Measurements from ENCODE around the gene TMEM51. TPM values are rescaled to one million over a fixed set of nuclear protein-coding genes. Genes with fewer than 3 reads are reported as not detected.
A peak's percentile ranks its signal among the peaks of the same experiment; 100 is the strongest.

Gene TMEM51
- total and polyA plus RNA-seq, 2 of the 4 experiments (the other 2 are of a cell fraction): 2.7 to 10.2 TPM

GRCh38 chr1:15198684-15199083 is 45.1 kb downstream of the TMEM51 start:
- H3K18ac ChIP-seq (ENCODE audit: low read depth, low read length): no peak overlapping the region
- DNase-seq (no peak), ATAC-seq (ENCODE audit: low read depth) (no peak)
- no peak overlapping the region for H3K14ac ChIP-seq (replicated peaks; ENCODE audit: low read depth, low read length)
- H3K4me3 ChIP-seq (ENCODE audit: insufficient read depth, low read depth, low read length): no peak overlapping the region
- H2BK120ac ChIP-seq (ENCODE audit: low read depth, low read length): no peak overlapping the region
- no peak overlapping the region; the same call in 1 of the 2 replicates for H3K4ac ChIP-seq (ENCODE audit: low read depth, low read length)
- no peak overlapping the region for H4K5ac ChIP-seq (ENCODE audit: low read depth, low read length)
- peaks cover 21% of the 10 kb centered on the region for H3K4me1 ChIP-seq (ENCODE audit: control insufficient read depth, insufficient read depth, low read length)
- no peaks in the 10 kb centered on the region for H3K9me3 ChIP-seq (ENCODE audit: control insufficient read depth, insufficient read depth, low read length)
- in situ Hi-C loops (cut with MboI; ENCODE audit: low sequenced_read_pairs) (no loop called here), dilution Hi-C loops (cut with HindIII; ENCODE audit: low sequenced_read_pairs, unreplicated experiment) (no loop called here), intact Hi-C loops (cut with micrococcal nuclease) (no loop called here)
- no TSS peak for BruUV-seq (replicated peaks)
- no peak overlapping the region; the same call in 1 of the 2 replicates for H4K91ac ChIP-seq (ENCODE audit: insufficient read depth, low read depth, low read length)
- H3K56ac ChIP-seq (ENCODE audit: extremely low read depth, insufficient read depth, low read length): no peak overlapping the region
- H3K79me1 ChIP-seq (ENCODE audit: low read depth in 1 of 2, low read length in 2 of 2): peaks cover 37 to 58% of the 10 kb centered on the region in 2 experiments
- no peak overlapping the region for H3K9ac ChIP-seq (ENCODE audit: low read depth, low read length)
- H2BK20ac ChIP-seq (ENCODE audit: low read depth, low read length): no peak overlapping the region
- H2BK15ac ChIP-seq (ENCODE audit: low read depth, low read length): no peak overlapping the region
- peaks cover 37% of the 10 kb centered on the region; the same call in 1 of the 2 replicates for H4K20me1 ChIP-seq (ENCODE audit: insufficient read depth, low read length)
- no peak overlapping the region for H3K4me2 ChIP-seq (ENCODE audit: low read depth, low read length)
- H3K23ac ChIP-seq (ENCODE audit: low read depth, low read length): no peak overlapping the region
- CTCF ChIA-PET: no interaction called here
- peak overlapping the region; percentile 32 for H2AK9ac ChIP-seq (replicated peaks; ENCODE audit: low read depth, low read length, poor library complexity)
- TF ChIP-seq CTCF (conservative IDR thresholded peaks at IDR 0.05; ENCODE audit: low read depth, low read length) (no peak), CHD1 (IDR thresholded peaks at IDR 0.05; ENCODE audit: low read depth, low read length) (no peak), MAFK (IDR thresholded peaks at IDR 0.05; ENCODE audit: low read depth, low read length) (no peak), USF2 (IDR thresholded peaks at IDR 0.05; ENCODE audit: low read depth, low read length) (no peak), BHLHE40 (IDR thresholded peaks at IDR 0.05; ENCODE audit: low read depth, low read length) (no peak), NFE2L2 (IDR thresholded peaks at IDR 0.05; ENCODE audit: low read depth, low read length) (no peak), MXI1 (IDR thresholded peaks at IDR 0.05; ENCODE audit: borderline replicate concordance, low read depth, low read length) (no peak), RCOR1 (IDR thresholded peaks at IDR 0.05; ENCODE audit: insufficient replicate concordance, low read length) (no peak), CEBPB (IDR thresholded peaks at IDR 0.05; ENCODE audit: low read depth, low read length) (no peak), RAD21 (IDR thresholded peaks at IDR 0.05; ENCODE audit: low read length) (no peak), MAZ (IDR thresholded peaks at IDR 0.05; ENCODE audit: borderline replicate concordance, low read depth, low read length) (no peak), FOS (IDR thresholded peaks at IDR 0.05; ENCODE audit: low read depth, low read length) (no peak), SMC3 (IDR thresholded peaks at IDR 0.05; ENCODE audit: low read depth, low read length) (no peak)
- H3K36me3 ChIP-seq (ENCODE audit: control insufficient read depth, insufficient read depth, low read length): peaks cover 12% of the 10 kb centered on the region
- H4K8ac ChIP-seq (ENCODE audit: low read depth in 2 of 2, low read length in 2 of 2): no peak overlapping the region
- POLR2A ChIA-PET (ENCODE audit: unreplicated experiment): interaction anchor here (0.7 kb wide), 1 partner anchor 22 kb away, joined by 10 read pairs; no protein-coding TSS in a partner anchor
- H3K27ac ChIP-seq (ENCODE audit: insufficient read depth, low read length): no peak overlapping the region
- H3K27me3 ChIP-seq (ENCODE audit: control insufficient read depth, insufficient read depth, low read length): no peaks in the 10 kb centered on the region
- H2AFZ ChIP-seq (replicated peaks; ENCODE audit: low read length, poor library complexity): peak overlapping the region; percentile 24
- H2BK5ac ChIP-seq (ENCODE audit: low read depth, low read length, poor library complexity, severe bottlenecking): no peak overlapping the region
- H2AK5ac ChIP-seq (ENCODE audit: low read depth, low read length): 0 out of 2 replicates have a peak overlapping the region, but pooled peaks have one; percentile 35
- H3K9me1 ChIP-seq (ENCODE audit: insufficient read depth, low read length): peaks cover 8% of the 10 kb centered on the region; the same call in 1 of the 2 replicates
- WGBS, 2 experiments (ENCODE audit: extremely low coverage in 2 of 2, insufficient read length in 1 of 2): 93% methylated on average over 2 of the region's 8 CpGs; no CpG with 5 or more reads in 1 of the 2 experiments

All from IMR-90 (cell line).